Measurements from ENCODE around the gene PACSIN1.

DNA sequence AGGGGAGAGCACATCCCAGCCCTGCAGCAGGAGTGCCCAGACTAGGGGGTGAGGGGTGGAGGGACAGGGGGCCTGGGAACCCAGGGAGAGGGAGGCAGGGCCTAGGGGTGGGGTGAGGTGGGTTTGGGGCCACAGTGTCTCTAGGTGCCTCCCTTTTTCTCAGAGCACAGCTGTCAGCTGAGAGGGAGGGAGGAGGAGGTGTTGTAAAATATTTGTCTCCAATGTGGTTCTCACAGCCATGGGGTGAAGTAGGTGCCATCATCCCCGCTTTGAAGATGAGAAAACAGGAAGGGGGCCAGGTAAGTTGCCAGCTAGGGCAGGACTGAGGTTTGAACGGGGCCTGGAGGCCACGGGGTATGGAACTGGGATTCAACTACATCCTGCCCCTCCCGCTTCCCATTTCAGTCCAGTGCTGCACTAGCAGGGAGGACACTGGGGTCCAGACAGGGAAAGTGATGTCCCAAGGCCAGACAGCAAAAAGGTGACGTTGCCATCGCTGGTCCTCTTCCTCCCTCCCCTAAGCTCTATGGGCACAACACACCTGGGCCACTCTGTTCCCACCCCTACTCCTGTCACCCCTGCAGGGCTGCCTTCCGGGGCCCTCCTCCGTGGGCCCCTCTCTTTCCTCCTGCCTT, 20.3 kb downstream of the PACSIN1 start:
- TF ChIP-seq OSR1 (CRISPR knock-in tag; IDR thresholded peaks at IDR 0.05) (no peak), PPARA (CRISPR knock-in tag; IDR thresholded peaks at IDR 0.05; ENCODE audit: borderline replicate concordance) (no peak), ZFP30 (CRISPR knock-in tag; IDR thresholded peaks at IDR 0.05) (no peak), TCF4 (CRISPR knock-in tag; IDR thresholded peaks at IDR 0.05; ENCODE audit: borderline replicate concordance) (no peak), ESRRG (CRISPR knock-in tag; IDR thresholded peaks at IDR 0.05) (no peak), ZNF565 (CRISPR knock-in tag; conservative IDR thresholded peaks at IDR 0.05; ENCODE audit: low read depth) (no peak), RARB (CRISPR knock-in tag; IDR thresholded peaks at IDR 0.05) (no peak), ARNTL (CRISPR knock-in tag; IDR thresholded peaks at IDR 0.05; ENCODE audit: borderline replicate concordance, low read depth) (no peak)
- TF ChIP-seq, protein P1, sequence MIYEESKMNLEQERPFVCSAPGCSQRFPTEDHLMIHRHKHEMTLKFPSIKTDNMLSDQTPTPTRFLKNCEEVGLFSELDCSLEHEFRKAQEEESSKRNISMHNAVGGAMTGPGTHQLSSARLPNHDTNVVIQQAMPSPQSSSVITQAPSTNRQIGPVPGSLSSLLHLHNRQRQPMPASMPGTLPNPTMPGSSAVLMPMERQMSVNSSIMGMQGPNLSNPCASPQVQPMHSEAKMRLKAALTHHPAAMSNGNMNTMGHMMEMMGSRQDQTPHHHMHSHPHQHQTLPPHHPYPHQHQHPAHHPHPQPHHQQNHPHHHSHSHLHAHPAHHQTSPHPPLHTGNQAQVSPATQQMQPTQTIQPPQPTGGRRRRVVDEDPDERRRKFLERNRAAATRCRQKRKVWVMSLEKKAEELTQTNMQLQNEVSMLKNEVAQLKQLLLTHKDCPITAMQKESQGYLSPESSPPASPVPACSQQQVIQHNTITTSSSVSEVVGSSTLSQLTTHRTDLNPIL (CRISPR knock-in tag; IDR thresholded peaks at IDR 0.05; ENCODE audit: low read depth), result no peak
- TF ChIP-seq, protein P2, sequence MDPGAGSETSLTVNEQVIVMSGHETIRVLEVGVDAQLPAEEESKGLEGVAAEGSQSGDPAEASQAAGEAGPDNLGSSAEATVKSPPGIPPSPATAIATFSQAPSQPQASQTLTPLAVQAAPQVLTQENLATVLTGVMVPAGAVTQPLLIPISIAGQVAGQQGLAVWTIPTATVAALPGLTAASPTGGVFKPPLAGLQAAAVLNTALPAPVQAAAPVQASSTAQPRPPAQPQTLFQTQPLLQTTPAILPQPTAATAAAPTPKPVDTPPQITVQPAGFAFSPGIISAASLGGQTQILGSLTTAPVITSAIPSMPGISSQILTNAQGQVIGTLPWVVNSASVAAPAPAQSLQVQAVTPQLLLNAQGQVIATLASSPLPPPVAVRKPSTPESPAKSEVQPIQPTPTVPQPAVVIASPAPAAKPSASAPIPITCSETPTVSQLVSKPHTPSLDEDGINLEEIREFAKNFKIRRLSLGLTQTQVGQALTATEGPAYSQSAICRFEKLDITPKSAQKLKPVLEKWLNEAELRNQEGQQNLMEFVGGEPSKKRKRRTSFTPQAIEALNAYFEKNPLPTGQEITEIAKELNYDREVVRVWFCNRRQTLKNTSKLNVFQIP (CRISPR knock-in tag; IDR thresholded peaks at IDR 0.05; ENCODE audit: borderline replicate concordance, low read depth), result no peak
- TF ChIP-seq, protein P3, sequence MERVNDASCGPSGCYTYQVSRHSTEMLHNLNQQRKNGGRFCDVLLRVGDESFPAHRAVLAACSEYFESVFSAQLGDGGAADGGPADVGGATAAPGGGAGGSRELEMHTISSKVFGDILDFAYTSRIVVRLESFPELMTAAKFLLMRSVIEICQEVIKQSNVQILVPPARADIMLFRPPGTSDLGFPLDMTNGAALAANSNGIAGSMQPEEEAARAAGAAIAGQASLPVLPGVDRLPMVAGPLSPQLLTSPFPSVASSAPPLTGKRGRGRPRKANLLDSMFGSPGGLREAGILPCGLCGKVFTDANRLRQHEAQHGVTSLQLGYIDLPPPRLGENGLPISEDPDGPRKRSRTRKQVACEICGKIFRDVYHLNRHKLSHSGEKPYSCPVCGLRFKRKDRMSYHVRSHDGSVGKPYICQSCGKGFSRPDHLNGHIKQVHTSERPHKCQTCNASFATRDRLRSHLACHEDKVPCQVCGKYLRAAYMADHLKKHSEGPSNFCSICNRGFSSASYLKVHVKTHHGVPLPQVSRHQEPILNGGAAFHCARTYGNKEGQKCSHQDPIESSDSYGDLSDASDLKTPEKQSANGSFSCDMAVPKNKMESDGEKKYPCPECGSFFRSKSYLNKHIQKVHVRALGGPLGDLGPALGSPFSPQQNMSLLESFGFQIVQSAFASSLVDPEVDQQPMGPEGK (CRISPR knock-in tag; IDR thresholded peaks at IDR 0.05; ENCODE audit: borderline replicate concordance), result no peak
- TF ChIP-seq, protein P4, sequence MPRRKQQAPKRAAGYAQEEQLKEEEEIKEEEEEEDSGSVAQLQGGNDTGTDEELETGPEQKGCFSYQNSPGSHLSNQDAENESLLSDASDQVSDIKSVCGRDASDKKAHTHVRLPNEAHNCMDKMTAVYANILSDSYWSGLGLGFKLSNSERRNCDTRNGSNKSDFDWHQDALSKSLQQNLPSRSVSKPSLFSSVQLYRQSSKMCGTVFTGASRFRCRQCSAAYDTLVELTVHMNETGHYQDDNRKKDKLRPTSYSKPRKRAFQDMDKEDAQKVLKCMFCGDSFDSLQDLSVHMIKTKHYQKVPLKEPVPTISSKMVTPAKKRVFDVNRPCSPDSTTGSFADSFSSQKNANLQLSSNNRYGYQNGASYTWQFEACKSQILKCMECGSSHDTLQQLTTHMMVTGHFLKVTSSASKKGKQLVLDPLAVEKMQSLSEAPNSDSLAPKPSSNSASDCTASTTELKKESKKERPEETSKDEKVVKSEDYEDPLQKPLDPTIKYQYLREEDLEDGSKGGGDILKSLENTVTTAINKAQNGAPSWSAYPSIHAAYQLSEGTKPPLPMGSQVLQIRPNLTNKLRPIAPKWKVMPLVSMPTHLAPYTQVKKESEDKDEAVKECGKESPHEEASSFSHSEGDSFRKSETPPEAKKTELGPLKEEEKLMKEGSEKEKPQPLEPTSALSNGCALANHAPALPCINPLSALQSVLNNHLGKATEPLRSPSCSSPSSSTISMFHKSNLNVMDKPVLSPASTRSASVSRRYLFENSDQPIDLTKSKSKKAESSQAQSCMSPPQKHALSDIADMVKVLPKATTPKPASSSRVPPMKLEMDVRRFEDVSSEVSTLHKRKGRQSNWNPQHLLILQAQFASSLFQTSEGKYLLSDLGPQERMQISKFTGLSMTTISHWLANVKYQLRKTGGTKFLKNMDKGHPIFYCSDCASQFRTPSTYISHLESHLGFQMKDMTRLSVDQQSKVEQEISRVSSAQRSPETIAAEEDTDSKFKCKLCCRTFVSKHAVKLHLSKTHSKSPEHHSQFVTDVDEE (CRISPR knock-in tag; IDR thresholded peaks at IDR 0.05), result no peak

Measured in SK-N-SH treated with all-trans-retinoic acid at 6 μM for 48 hours (cell line).